Glomerular endothelial cell (primary cell): Measurements from ENCODE around the gene RFTN1. TPM values are rescaled to one million over a fixed set of nuclear protein-coding genes. Genes with fewer than 3 reads are reported as not detected.

Experiments used
- DNase-seq: peaks from one replicate; pipeline ENCODE4 v3.0.0-alpha.2; 2011; ENCODE audit warnings: low read depth, low spot score; ENCODE audit errors: extremely low read depth
- total RNA-seq: library from RNA; depleted of rRNA; stranded (reverse); fragments of >200 nt; gene quantifications from 2 replicates; pipeline ENCODE4 v1.2.3, GENCODE V29; 2015

RFTN1 gene
- total RNA-seq, 1 donor from 2014 or later: 78.3 TPM

DNA sequence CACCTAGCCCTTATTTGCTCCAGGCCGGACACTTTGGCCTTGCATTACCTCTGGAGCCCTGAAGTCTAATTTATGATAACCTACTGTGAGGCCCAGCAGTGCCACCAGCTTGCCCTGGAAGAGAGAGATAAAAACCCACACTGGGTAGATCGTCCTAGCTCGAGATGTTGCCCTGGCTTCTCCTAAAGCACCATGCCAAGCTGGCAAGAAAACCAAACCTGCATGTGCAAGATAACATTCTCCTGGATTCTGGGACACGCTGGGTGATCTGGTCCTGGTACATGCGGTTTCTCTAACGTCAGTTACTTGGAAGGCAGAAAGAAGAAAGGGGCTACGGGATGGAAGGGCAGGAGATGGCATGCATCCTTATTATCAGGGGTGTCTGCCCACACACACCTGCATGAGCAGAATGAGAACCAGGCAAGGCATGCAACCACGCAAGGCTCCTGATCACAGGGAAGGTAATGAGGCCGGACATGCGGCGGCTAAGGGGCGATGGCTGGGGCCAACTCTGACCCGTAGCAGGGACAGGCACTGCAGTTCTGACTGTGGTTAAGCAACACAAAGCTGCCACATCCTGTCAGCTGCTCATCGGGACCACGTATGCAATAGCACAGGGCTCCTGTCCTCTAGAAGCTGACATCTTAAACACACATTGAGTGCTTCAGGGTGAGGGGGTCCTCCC, 175.5 kb downstream of the RFTN1 start:
- no peak for DNase-seq

DNA sequence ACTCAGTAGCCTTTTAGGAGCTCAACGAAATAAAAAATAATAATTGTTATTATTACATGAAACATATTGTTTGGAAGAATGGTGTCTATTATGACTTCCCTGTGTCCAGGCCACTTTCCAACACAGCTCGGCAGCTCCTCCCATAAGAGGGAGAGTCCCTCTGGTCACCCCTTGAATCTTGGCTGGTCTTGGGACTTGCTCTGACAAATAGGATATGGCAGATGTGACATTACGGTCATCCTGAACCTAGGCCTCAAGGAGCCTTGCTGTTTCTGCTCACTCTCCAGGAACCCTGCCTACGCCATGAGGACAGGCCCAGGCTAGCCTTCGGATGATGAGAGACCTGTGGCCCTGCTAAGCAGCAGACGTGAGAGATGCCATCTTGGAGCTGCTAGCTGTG, 176.7 kb downstream of the RFTN1 start:
- no peak for DNase-seq

DNA sequence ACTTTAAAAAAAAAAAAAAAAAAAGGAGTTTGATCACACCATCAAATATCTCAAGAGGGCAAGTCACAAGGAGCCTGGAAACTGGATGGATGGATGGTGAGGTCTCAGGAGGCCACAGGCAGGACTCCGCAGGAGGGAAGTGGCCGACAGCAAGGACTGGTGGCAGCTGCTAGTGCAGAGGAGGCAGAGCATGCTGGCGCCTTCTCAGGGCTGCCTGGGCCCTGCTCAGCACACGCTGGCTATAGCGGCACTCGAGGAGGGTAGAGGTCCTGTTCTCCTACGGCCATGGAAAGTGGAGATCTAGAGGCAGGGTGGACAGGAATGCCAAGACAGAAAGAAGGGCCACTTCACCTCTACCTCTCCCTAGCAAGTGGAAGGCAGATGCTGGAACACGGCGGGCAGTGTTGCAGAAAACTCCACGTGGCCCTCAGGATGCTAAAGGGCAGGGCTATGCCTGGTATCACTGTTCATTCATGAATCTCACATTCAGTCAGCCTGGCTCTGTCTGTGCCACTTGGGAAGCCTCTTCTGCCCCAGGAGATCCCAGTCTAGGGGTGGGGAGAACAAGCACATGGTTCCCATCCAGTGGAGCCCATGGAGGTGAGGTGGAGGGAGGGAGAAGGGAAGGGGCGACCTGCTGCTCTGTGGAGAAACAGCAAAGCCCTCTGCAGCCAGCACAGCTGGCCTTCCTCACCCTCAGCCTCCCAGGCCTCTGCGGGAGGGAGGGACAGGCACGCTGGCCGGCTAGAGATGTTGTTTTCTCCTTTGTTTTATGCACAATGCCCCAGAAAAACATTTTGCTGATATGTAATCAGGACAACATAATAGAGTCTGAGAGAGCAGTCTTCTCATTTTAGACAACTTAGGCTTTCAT, 177.5 kb downstream of the RFTN1 start:
- DNase-seq: no peak

DNA sequence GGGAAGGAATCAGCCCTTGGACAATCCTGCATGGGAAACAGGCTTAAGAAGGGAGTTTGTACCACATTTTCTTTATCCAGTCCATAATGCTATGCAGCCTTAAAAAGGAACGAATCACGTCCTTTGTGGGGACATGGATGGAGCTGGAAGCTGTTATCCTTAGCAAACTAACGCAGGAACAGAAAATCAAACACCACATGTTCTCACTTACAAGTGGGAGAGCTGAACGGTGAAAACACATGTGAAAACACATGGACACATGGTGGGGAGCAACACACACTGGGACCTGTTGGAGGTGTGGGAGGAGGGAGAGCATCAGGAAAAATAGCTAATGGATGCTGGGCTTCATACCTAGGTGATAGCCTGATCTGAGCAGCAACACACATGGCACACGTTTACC, 178.2 kb downstream of the RFTN1 start:
- DNase-seq: no peak

DNA sequence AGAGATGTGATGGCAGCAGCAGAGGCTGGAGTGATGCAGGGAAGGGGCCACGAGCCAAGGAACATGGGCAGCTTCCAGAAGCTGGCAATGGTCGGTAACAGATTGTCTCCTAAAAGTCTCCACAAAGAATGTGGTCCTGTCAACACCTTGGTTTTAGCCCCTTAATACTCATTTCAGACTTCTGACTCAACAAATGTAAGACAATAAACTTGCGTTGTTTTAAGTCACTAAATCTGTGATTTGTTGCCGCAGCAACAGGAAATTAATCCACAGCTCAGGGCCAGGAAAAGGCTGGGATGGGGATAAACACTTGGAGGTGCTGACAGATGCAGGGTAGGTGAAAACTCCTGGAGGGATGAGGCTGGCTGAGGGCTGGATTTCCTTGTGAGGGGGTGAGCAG, 178.6 kb downstream of the RFTN1 start:
- DNase-seq: peak; percentile 16

DNA sequence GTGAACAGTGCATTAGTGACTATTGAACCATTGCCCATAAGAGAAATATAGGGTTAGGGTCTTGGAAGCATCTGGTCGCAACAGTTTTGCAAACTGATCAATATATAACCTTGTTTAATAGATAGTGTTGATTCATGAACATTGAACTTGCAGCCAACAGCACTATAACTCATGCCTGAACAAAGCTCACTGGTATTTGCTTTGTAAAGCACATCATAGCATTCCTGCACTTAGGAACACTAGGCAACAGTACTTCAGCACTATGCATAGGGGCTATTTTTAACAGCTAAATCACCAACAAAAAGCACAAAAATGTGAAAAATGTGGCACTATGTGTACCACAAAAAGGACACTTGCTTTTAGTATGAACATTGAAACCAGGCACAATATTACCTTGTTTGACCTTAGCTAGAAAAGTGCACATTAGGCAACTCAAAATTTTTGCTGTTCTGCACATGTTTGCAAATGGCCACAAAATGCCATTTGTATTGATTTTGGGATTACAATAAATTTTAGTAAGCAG, 180.5 kb downstream of the RFTN1 start:
- DNase-seq: no peak

DNA sequence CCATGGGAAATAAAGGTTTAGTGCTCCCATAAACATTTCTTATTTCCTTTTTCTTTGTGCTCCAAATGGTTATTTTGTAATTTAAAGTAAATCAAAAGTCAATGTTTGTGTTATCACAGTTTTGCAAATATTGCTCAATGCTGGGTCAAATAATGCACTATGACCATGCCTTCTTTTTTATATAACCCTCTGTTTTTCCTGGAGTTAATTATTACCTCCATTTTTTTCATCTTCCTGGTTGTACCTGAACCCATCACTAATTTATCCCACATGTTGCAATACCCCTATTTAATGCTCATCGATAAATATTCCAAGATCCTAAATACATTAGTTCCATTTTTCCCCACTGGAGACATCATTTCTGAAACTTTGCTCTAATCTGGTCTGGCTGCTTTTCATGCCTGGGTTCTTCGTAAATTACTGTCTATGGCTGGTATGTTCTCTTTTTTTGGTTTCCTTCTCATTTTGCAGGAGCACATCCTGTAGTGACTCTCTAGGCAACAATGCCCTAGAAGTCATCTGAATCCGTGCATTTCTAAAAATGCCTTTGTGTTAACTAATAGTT, 182.1 kb downstream of the RFTN1 start:
- no peak for DNase-seq

DNA sequence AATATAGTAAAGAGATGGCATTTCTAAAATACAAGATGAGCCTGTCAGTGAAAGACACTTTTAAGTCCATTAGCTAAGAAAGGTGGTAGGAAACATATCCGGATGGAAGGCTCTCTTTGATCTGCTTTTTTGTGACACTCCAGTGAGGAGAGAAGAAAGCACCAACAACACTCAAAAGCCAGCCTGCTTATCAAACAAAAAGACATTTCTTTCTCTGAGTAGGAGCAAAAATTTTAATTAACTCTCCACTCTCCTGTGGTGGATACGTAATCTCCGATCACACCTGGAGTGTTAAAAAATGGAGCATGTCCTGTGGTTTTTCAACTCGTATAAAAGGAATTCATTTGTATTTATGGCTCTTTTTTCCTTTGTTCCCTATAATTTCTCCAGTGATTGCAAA, 183.1 kb downstream of the RFTN1 start:
- DNase-seq: no peak

DNA sequence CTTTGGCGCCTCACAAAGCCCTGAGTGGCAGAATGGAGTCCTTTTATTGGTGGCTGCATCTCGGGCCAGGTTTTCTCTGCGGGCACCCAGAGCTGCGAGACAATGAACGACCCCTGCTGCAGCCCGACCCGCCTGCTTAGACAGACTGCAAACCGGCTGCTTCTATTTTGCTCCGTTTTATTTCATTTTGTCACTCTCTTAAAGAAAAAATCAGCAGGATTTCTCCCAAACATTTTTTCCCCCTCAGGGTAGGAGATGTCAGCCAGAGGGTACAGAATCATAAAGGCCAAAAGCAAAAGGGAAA, 183.7 kb downstream of the RFTN1 start:
- no peak for DNase-seq

DNA sequence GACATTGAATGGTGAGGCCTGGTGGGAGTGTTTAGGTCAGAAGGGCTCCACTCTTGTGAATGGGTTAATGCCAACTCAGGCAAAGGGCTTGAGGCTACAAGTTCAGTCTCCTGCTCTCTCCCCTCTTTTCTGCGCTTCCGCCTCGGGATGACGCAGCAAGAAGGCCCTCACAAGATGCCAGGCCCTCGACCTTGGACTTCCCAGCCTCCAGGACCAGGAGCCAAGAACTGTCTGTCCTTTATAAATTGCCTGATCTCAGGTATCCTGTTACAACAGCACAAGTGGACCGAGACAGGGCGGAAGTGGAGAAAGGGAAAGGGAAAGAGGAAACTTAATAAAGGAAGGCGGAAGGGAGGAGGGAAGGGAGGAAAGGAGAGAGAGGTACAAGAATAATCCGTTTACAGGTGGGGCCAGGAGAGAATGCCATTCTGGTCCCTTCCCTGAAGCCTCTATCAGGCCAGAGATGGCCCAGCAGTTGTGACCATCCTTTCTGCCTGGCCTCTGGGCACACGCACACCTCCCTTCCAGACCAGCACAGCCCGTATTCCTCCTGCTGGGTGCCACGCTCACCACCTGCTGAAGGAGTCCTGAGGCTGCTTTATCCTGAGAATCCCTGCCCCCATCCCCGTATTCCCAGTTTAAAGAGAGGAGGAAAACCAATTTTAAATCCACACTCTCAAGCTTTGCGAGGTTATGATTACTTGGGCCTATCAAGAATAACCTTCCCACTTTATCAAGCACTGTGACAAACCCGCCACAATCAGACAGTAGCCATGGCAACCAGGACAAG, 184.3 kb downstream of the RFTN1 start:
- no peak for DNase-seq

DNA sequence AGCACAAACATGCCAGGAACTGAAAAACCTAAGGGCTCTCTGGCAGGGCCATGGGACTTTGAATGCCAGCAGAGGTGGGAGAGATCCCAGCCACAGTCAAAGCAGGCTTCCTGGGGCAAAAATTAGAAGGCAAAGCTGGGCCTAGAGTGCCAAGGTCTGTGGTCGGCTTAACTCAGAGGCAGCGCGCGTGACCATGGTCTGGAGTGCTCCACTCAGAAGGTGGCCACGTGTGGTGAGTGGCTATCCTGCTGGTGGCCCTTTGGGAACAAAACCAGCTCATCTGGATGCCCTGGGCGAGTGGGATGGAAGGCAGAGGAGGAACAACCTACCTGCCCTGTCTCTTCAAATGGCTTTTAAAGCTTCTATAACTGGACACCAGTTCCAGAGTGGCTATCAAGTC, 185.4 kb downstream of the RFTN1 start:
- DNase-seq: no peak

DNA sequence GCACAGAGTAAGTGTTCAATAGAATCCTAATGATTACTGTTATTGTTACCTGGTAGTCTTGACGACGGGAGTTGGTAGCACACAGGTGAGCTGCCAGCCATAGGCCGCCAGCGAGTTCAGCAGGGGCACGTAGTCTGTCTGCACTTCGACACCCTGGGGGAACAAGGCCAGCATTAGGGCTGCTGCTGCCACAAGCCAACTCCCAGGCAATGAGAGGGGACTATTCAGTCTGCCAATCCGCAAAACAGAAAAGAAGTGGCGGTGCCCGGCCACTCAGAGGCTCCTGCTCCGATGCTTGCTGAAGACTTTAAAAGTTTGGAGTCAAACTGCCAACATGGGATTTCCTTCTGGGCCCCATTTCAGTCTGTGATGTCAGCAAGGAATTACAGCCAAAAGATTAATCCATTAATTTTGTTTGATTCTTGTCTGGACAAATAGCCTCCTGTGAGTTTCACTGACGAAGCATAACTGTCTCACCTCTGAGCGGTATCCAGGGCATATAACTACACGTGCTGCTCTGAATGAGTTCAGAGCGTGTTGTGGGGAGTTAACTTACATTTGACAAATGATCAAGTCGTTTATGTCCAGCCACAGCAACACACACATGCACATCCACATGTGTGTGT, 186.7 kb downstream of the RFTN1 start:
- DNase-seq: no peak

DNA sequence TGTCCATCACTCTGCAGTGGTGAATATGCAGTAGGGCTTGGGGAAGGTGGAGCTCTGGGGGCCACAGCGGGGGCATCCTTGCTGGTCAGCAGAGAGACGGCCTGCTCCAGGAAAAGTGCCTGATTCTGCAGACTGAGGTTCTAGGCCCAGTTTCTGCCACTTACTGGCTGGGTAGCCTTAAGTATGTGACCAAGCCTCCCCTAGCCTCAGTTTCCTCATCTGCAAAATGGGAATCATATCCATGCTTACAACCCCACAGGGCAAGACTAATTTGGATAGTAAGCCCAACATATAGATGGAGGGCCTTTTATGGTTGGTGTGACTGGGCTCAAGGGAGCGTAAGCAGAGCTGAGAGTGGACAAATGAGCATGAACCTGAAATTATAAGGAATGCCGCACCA, 187.6 kb downstream of the RFTN1 start:
- DNase-seq: no peak

DNA sequence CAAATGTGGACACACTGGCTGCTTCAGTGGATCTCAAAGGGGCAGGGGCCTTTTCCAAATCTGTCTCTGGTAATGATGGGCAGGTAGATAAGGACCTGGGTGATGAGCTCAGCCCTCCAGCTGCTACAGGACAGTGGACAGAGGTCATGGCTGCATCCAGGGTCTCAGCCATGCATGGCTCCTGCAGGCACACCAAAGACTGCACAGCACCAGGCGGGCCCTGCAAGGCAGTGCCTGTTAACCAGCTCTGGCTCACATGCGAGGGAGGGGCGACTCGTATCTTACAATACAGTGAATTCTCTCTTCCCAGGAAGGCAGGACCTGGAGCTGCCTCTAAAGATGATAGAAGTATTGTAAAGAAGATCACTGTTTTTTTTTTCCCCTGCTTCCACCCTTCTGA, 189.8 kb downstream of the RFTN1 start:
- no peak for DNase-seq

DNA sequence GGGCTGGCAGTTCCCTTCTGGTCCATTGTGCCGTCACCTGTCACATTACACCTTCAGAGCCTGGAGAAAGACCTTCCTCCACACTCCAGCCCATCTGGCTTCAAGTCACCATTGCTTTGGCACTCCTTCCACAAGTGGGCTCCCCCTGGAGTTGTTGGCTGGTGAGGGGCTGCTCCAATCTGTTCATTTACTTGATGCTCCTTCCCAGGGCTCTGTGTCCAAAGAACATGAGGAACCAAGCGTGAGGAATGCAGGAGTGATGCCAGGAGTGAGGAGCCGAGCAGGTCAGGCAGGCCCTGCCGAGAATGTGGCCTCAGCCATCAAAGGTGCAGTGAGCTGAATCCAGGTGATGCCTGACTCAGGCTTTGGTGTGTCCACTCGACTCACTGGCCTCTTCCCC, 191.3 kb downstream of the RFTN1 start:
- no peak for DNase-seq

DNA sequence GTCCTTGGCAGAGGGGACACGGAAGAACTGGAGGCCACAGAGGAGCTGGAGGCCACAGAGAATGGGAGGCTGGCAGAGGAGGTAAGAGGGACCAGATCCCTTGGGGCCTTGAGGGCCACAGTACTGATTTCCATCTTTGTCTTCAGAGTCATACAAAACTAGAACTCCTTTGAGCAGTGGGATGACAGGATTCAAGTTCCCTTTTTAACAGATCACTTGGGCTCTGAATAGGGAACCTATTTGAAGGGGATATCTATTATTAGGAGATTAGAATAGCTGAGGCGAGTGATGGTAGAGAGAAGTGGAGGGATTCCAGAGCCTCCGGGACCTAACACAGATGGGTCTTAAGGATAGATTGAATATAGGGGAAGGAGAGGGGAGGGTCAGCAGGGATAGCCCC, 192.8 kb downstream of the RFTN1 start:
- DNase-seq: no peak

DNA sequence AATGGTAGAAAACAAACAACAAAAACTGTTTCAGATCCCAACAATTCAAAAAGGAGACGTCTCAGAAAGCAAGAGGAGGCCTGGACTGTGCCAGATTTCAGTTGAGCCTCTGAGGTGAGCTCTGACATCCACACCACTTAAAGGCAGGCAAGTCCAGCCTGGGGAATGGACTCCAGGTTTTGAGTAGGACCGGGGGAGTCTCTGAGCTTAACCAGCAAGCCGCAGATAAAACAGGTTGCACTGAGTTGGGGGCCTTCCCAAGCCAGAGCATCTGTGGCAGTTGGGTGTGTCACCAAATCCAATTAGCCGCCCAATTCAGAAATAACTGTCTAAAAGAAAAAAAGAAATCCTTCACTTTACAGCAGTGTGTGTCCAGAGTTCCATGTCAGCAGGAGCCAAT, 193.8 kb downstream of the RFTN1 start:
- no peak for DNase-seq

DNA sequence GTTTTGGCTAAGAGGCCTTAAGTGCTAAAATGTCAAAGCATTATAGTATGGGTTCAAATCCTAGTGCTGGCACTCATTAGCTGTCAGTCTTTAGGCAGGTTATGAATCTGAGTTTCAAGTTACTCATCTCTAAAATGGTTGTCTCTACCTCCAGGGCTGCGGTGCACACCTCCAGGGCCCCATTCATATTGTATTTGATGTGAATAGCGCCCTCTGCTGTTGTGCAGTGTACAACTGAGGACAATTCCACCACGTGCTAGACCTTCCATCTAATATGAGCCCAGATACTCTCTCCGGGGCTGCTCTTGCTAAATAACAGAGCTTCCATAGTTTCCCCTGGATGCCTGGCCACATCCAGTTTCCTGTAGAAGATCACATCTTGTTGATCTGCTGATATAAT, 194.2 kb downstream of the RFTN1 start:
- no peak for DNase-seq

DNA sequence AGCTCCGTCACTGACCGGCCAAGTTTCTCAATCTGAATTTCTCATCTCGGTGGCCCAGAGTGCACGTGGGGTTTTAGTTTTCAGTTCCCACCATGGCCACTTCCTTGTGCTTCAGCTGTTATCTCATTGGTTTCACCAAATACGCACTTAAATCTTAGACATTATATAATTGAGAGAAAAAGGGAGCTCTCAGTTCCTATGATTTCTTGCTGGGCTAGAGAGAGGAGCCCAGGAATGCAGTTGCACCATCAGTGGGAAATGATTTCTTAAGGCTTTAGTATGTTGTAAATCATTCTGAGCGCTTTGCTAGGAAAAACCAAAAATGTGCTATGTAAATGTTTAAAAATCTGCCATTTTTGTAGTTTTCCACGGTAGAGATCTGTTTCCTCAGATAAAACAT, 195.3 kb downstream of the RFTN1 start:
- no peak for DNase-seq

DNA sequence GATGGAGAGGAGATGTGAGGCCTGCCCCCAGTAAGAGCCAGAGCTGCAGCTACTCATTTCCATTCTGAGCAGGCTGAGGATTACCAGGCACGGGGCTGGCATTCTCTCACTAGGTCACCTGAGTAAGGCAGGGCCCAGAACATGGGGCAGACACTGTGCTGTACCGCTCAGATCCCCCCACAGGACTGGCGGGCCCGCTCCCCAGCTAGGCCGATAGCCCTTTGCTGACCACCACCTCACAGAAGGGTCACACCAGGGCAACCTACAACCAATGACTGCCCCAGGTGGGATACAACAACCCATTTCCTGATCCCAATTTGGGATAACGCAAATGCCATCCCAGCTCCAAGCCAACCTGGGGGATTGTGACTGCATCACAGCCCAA, 195.9 kb downstream of the RFTN1 start:
- no peak for DNase-seq
